Measurements from ENCODE around the gene POR.
"Not testable (repeated sequence)": the region's sequence is repeated elsewhere in the genome, so short reads cannot be mapped to it uniquely, and the experiment has no call there.

Gene POR

DNA sequence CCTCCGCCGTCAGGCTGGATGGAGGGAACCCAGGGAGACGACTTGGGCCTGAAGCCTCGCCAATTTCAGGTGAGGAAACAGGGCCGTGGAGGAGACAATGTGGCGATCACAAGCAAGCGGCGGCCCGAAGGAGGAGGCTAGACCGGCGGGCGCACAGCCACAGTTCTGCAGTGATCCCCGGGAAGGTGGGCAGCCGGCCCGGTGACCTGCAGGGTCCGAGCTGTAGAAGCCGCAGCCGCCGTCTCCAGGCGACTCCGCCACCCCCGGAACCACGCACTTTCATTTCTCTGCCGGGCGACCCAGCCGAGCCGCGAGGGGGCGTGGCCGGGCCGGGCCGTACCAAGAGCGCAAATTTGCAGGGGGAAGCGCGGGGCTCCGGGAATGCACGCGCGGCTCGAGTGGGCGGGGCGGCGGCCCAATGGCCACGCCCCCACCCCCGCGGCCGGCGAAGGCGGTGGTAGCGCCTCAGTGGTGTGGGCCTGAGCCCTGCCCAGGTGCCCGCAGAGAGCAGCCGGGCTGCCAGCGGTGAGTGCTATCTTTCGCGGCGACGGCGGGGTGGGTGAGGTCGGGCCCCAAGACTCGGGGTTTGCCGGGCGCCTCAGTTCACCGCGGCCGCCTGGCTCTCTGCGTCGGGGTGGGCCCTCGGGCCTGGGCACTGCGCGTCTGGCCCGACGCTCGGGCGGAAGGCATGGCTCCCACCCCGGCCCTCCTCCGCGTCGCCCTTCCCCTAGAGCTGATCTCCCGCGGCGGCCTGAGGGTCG, at the start of gene POR:
POR (plus strand) TSS at position 501 of the 761 bp plus-strand sequence. CDS start 38,847 bp downstream, outside the sequence.
- peak; percentile 98 for DNase-seq (ENCODE audit: low read depth)

- no peak for DNase-seq (ENCODE audit: low read depth)
Measured at GRCh38 chr7:75866114-75866488, 48.9 kb upstream of the POR start.

GRCh38 chr7:75866489-75867389, 48.2 kb upstream of the POR start:
- DNase-seq (ENCODE audit: low read depth), result no peak

DNA sequence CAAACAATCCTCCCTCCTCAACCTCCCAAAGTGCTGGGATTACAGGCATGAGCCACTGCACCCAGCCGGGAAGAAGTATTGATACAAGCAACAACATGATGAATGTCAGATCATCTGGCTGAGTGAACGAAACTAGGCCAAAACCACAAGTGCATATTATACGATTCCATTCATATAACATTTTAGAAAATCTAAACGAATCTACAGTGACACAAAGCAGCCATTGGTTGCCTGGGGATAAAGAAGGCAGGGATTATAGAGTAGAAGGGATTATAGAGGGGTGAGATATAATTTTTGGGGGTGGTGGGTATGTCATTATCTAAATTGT, 47.6 kb upstream of the POR start:
- no peak for DNase-seq (ENCODE audit: low read depth)

GRCh38 chr7:75868153-75868552, 46.8 kb upstream of the POR start:
- DNase-seq (ENCODE audit: low read depth), result no peak

DNA sequence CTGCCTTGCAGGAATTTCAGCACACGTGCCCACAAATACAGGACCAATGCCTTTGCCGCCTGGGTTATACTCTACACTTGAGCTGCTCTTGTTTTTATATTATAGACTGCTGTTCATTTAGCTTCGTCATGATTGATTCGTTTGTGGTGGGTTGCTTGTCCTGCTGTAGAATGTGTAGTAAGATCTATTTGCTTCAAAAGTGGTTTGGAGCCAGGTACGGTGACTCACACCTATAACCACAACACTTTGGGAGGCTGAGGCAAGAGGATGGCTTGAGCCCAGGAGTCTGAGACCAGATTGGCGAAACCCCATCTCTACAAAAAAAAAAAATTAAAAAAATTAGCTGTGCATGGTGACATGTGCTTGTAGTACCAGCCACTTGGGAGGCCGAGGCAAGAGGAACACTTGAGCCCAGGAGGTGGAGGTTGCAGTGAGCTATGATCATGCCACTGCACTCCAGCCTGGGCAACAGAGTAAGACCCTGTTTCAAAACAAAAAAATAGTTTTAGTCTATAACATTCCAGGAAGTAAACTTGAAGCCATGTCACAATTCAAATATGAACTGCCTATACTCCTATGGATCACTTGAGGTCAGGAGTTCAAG, 45.1 kb upstream of the POR start:
- no peak for DNase-seq (ENCODE audit: low read depth)

- DNase-seq (ENCODE audit: low read depth), result no peak
Measured at GRCh38 chr7:75870557-75871161, 44.3 kb upstream of the POR start.

- DNase-seq (ENCODE audit: low read depth), result no peak
Measured at GRCh38 chr7:75872073-75872782, 42.7 kb upstream of the POR start.

DNA sequence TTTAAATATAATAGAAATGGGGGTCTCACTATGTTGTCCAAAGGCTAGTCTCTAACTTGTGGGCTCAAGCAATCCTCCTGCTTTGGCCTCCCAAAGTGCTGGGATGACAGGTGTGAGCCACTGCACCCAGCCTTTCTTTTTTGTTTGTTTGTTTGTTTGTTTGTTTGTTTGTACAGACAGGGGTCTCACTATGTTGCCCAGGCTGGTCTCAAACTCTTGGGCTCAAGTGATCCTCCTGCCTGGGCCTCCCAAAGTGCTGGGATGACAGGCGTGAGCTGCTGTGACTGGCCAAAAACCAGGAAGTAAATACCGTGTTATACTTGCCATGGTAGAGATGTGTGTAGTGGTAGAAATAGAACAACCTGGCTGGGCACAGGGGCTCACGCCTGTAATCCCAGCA, 40.8 kb upstream of the POR start:
- DNase-seq (ENCODE audit: low read depth), result not testable (repeated sequence)

GRCh38 chr7:75875113-75876080, 39.6 kb upstream of the POR start:
- no peak for DNase-seq (ENCODE audit: low read depth)

- no peak for DNase-seq (ENCODE audit: low read depth)
Measured at GRCh38 chr7:75876126-75876881, 38.7 kb upstream of the POR start.

DNA sequence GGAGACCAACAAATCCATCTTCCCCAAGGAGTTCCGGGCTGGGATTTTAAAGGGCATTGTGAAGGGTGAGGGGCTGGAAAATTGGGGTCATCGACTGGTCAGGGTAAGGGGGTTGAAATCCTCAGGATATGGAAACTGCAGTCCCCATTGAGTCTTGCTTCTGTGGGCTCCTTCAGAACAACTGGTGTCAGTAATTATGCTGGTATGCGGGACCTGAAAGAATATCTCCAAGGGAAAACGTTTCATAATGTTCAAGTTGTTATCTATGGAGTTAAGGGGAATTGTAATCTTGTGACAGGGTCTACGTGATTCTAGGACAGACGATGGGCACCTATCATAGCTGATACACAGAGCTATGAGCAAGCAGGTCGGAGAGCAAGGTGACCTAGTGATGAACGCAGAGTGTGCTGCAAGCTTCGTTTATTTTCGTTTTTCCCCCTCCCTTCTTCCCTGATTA, 36.6 kb upstream of the POR start:
- DNase-seq (ENCODE audit: low read depth), result no peak

- peak; percentile 96 for DNase-seq (ENCODE audit: low read depth)
Measured at GRCh38 chr7:75878769-75879611, 36.0 kb upstream of the POR start, which contains the start of gene RHBDD2. Gene RHBDD2, plus strand, starts transcription at chr7:75879034. Its CDS starts 49 bp downstream, at chr7:75879083.

DNA sequence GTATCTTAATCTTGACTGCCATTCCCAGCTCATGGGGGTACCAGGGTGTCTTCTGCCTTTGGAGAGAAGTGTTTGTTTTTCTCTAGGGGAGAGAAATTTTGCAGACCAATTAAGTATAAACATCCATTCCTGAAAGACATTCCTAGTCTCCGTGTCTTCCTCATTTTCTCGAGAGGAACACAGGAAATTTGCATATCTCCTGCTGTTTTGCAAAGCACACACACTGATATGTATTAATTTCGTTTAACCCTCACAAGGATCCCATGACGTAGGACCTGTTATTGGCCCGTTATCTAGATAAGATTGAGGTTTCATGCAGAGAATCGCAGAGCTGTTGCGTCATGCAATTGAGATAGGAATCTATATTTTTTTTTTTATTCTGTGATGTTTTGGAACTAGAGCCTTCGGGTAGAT, 35.2 kb upstream of the POR start:
- DNase-seq (ENCODE audit: low read depth), result no peak

GRCh38 chr7:75880242-75880641, 34.7 kb upstream of the POR start:
- no peak for DNase-seq (ENCODE audit: low read depth)

DNA sequence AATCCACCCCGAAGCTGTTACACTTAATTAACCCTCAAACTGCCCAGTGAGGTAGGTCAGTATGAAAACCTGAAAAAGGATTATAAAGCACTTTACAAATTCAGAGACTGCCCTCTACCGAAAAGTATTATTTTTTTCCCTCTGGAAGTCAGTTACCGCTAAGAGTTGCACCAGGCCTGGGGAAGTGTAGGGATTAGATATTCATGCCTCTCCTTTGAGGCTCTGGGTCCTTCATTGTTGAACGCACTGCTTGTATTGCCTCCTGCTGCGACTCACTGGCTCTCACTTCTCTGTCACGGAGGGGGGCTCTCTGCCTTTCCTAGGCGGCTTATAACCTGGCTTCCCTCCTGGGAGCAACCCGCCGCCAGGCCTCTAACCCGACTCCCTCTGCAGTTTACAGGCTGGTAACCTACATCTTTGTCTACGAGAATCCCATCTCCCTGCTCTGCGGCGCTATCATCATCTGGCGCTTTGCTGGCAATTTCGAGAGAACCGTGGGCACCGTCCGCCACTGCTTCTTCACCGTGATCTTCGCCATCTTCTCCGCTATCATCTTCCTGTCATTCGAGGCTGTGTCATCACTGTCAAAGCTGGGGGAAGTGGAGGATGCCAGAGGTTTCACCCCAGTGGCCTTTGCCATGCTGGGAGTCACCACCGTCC, 33.4 kb upstream of the POR start:
- no peak for DNase-seq (ENCODE audit: low read depth)

- DNase-seq (ENCODE audit: low read depth), result not testable (repeated sequence)
Measured at GRCh38 chr7:75883265-75883824, 31.6 kb upstream of the POR start.

- no peak for DNase-seq (ENCODE audit: low read depth)
Measured at GRCh38 chr7:75884476-75884875, 30.5 kb upstream of the POR start.
